IMR-90 (cell line): Measurements from ENCODE around the gene GALC. TPM values are rescaled to one million over a fixed set of nuclear protein-coding genes. Genes with fewer than 3 reads are reported as not detected.

ENCODE experiments used
- ATAC-seq: fragments of 200-7000 bp; cut with Tn5 transposase; 2 replicates; pipeline ENCODE4 v1.9.1; 2020; ENCODE audit warnings: low read depth, mild to moderate bottlenecking, moderate library complexity
- BruUV-seq: library from RNA; stranded (reverse); fragments of 400-500 nt; replicated peaks from 2 replicates; lab custom pipeline; 2021; lab: Mats Ljungman, UMichigan
- CTCF ChIA-PET: fragments of 300-600 bp; formaldehyde crosslinking; extraction: SDS; loops from one replicate; lab custom pipeline; 2021; ENCODE audit warnings: antibody characterized with exemption; lab: Yijun Ruan, JAX
- POLR2A ChIA-PET: fragments of 300-600 bp; sonication (Branson Sonifier 250); formaldehyde crosslinking; loops from one replicate; lab custom pipeline; 2022; ENCODE audit warnings: antibody characterized with exemption; ENCODE audit not compliant: unreplicated experiment; lab: Charles Lee
- DNase-seq: peaks from one replicate; pipeline ENCODE4 v3.0.0; 2013
- H2AFZ ChIP-seq: replicated peaks from 2 replicates; pipeline ENCODE3; 2013; ENCODE audit warnings: low read length, mild to moderate bottlenecking; ENCODE audit not compliant: poor library complexity
- H2AK5ac ChIP-seq: 2 replicates; pipeline ENCODE4 v1.6.1; 2013; ENCODE audit warnings: low read depth, low read length, inconsistent platforms
- H2AK9ac ChIP-seq: replicated peaks from 2 replicates; pipeline ENCODE3; 2013; ENCODE audit warnings: mild to moderate bottlenecking, low read depth, low read length, moderate library complexity; ENCODE audit not compliant: poor library complexity
- H2BK120ac ChIP-seq: 2 replicates; pipeline ENCODE4 v1.6.1; 2013; ENCODE audit warnings: low read depth, low read length, inconsistent platforms
- H2BK15ac ChIP-seq: 3 replicates; pipeline ENCODE4 v1.6.1; 2013; ENCODE audit warnings: low read depth, low read length, inconsistent platforms
- H2BK20ac ChIP-seq: 2 replicates; pipeline ENCODE4 v1.6.1; 2013; ENCODE audit warnings: low read depth, mild to moderate bottlenecking, inconsistent platforms, low read length, moderate library complexity
- H2BK5ac ChIP-seq: 2 replicates; pipeline ENCODE4 v1.6.1; 2013; ENCODE audit warnings: mild to moderate bottlenecking, low read depth, low read length, inconsistent platforms; ENCODE audit not compliant: poor library complexity, severe bottlenecking
- H3K14ac ChIP-seq: replicated peaks from 2 replicates; pipeline ENCODE4 v1.6.1; 2013; ENCODE audit warnings: low read depth, low read length, inconsistent platforms
- H3K18ac ChIP-seq: 2 replicates; pipeline ENCODE4 v1.6.1; 2013; ENCODE audit warnings: low read depth, low read length, control low read depth
- H3K23ac ChIP-seq: 2 replicates; pipeline ENCODE4 v1.6.1; 2013; ENCODE audit warnings: low read depth, low read length, inconsistent platforms
- H3K27ac ChIP-seq: 2 replicates; pipeline ENCODE4 v1.5.1; 2013; ENCODE audit warnings: mild to moderate bottlenecking, control low read depth, low read length; ENCODE audit not compliant: insufficient read depth
- H3K27me3 ChIP-seq: 2 replicates; pipeline ENCODE4 v1.6.1; 2013; ENCODE audit warnings: low read length; ENCODE audit not compliant: control insufficient read depth, insufficient read depth
- H3K36me3 ChIP-seq: 2 replicates; pipeline ENCODE4 v1.6.1; 2013; ENCODE audit warnings: low read length, mixed read lengths; ENCODE audit not compliant: control insufficient read depth, insufficient read depth
- H3K4ac ChIP-seq: 2 replicates; pipeline ENCODE4 v1.6.1; 2013; ENCODE audit warnings: low read depth, low read length, inconsistent platforms
- H3K4me1 ChIP-seq: 2 replicates; pipeline ENCODE4 v1.6.1; 2013; ENCODE audit warnings: low read length, mixed read lengths; ENCODE audit not compliant: control insufficient read depth, insufficient read depth
- H3K4me2 ChIP-seq: 2 replicates; pipeline ENCODE4 v1.6.1; 2013; ENCODE audit warnings: low read depth, mild to moderate bottlenecking, control low read depth, low read length, moderate library complexity
- H3K4me3 ChIP-seq: 2 replicates; pipeline ENCODE4 v1.5.1; 2013; ENCODE audit warnings: low read depth, mild to moderate bottlenecking, control low read depth, low read length, moderate library complexity; ENCODE audit not compliant: insufficient read depth
- H3K56ac ChIP-seq: 2 replicates; pipeline ENCODE4 v1.6.1; 2013; ENCODE audit warnings: low read length, inconsistent platforms; ENCODE audit not compliant: insufficient read depth; ENCODE audit errors: extremely low read depth
- H3K79me1 ChIP-seq, 2 experiments: 2 replicates each; pipeline ENCODE4 v1.6.1; 2013; ENCODE audit warnings: low read length in 2 of 2, inconsistent platforms in 1 of 2, low read depth in 1 of 2
- H3K9ac ChIP-seq: 2 replicates; pipeline ENCODE4 v1.6.1; 2013; ENCODE audit warnings: low read depth, low read length, control low read depth
- H3K9me1 ChIP-seq: 2 replicates; pipeline ENCODE4 v1.6.1; 2013; ENCODE audit warnings: low read length, inconsistent platforms; ENCODE audit not compliant: insufficient read depth
- H3K9me3 ChIP-seq: 2 replicates; pipeline ENCODE4 v1.6.1; 2013; ENCODE audit warnings: low read length; ENCODE audit not compliant: control insufficient read depth, insufficient read depth
- H4K20me1 ChIP-seq: 2 replicates; pipeline ENCODE4 v1.6.1; 2013; ENCODE audit warnings: low read length, inconsistent platforms; ENCODE audit not compliant: insufficient read depth
- H4K5ac ChIP-seq: 2 replicates; pipeline ENCODE4 v1.6.1; 2013; ENCODE audit warnings: mild to moderate bottlenecking, low read depth, low read length, control low read depth
- H4K8ac ChIP-seq, 2 experiments: 2 replicates each; pipeline ENCODE4 v1.6.1; 2013; ENCODE audit warnings: low read depth in 2 of 2, low read length in 2 of 2, control low read depth in 1 of 2, inconsistent platforms in 1 of 2
- H4K91ac ChIP-seq: 2 replicates; pipeline ENCODE4 v1.6.1; 2013; ENCODE audit warnings: low read depth, low read length, inconsistent platforms; ENCODE audit not compliant: insufficient read depth
- BHLHE40 ChIP-seq: fragments of 150-350 bp; IDR thresholded peaks from 2 replicates; pipeline ENCODE4 v1.6.1; 2016; ENCODE audit warnings: mild to moderate bottlenecking, low read depth, low read length
- CEBPB ChIP-seq: IDR thresholded peaks from 2 replicates; pipeline ENCODE4 v1.6.1; 2012; ENCODE audit warnings: low read depth, low read length, improper control_type of control experiment
- MAZ ChIP-seq: IDR thresholded peaks from 2 replicates; pipeline ENCODE4 v1.6.1; 2012; ENCODE audit warnings: low read depth, mild to moderate bottlenecking, low read length, improper control_type of control experiment, moderate library complexity, borderline replicate concordance
- MXI1 ChIP-seq: IDR thresholded peaks from 2 replicates; pipeline ENCODE4 v1.6.1; 2012; ENCODE audit warnings: low read depth, mild to moderate bottlenecking, low read length, moderate library complexity, borderline replicate concordance
- RCOR1 ChIP-seq: IDR thresholded peaks from 2 replicates; pipeline ENCODE4 v1.6.1; 2012; ENCODE audit warnings: mild to moderate bottlenecking, low read length, improper control_type of control experiment; ENCODE audit not compliant: insufficient replicate concordance
- RFX5 ChIP-seq: IDR thresholded peaks from 2 replicates; pipeline ENCODE4 v1.8.0; 2012; ENCODE audit warnings: low read depth, mild to moderate bottlenecking, low read length, moderate library complexity
- WGBS, 2 experiments: methylation state at CpG; one replicate each; pipeline versions ENCODE4 v1.1.5 to v1.1.7; 2013; ENCODE audit warnings: missing lambda C conversion rate in 2 of 2; ENCODE audit not compliant: insufficient read length in 1 of 2; ENCODE audit errors: extremely low coverage in 2 of 2; 5-methylcytosine and 5-hydroxymethylcytosine counted together
- dilution Hi-C: fragments of 300-500 bp; cut with HindIII; formaldehyde crosslinking; loops from one replicate; pipeline ENCODE4 v1.14.3; 2018; ENCODE audit warnings: low sequenced_read_pairs; ENCODE audit not compliant: unreplicated experiment
- in situ Hi-C: fragments of 300-500 bp; cut with MboI; formaldehyde crosslinking; loops from 3 replicates; pipeline ENCODE4 v1.14.3; 2019; ENCODE audit warnings: low sequenced_read_pairs, inconsistent platforms, mixed read lengths
- intact Hi-C: fragments of 100-400 bp; cut with micrococcal nuclease; formaldehyde crosslinking; loops from 2 replicates; pipeline ENCODE4 v1.10.0; 2022
- polyA plus RNA-seq, 3 experiments: library from polyadenylated mRNA; depleted of rRNA; stranded (reverse); fragments of >200 nt; gene quantifications; 2 replicates each; pipeline ENCODE4 v1.2.3, GENCODE V29; 2012; ENCODE audit warnings: low replicate concordance in 1 of 3
- total RNA-seq: library from RNA; depleted of rRNA; stranded (reverse); fragments of >200 nt; gene quantifications from 2 replicates; pipeline ENCODE4 v1.2.3, GENCODE V29; 2012
- TF ChIP-seq, protein P1 (sequence below): fragments of 150-350 bp; IDR thresholded peaks from 2 replicates; pipeline ENCODE4 v1.6.1; 2016; ENCODE audit warnings: low read depth, mild to moderate bottlenecking, low read length, moderate library complexity, borderline replicate concordance
- TF ChIP-seq, protein P2 (sequence below): conservative IDR thresholded peaks from 2 replicates; pipeline ENCODE4 v1.5.1; 2012; ENCODE audit warnings: mild to moderate bottlenecking, low read depth, low read length, improper control_type of control experiment

The GALC gene
- total and polyA plus RNA-seq, 2 of the 4 experiments (the other 2 are of a cell fraction), result 6.3 to 7.9 TPM

DNA sequence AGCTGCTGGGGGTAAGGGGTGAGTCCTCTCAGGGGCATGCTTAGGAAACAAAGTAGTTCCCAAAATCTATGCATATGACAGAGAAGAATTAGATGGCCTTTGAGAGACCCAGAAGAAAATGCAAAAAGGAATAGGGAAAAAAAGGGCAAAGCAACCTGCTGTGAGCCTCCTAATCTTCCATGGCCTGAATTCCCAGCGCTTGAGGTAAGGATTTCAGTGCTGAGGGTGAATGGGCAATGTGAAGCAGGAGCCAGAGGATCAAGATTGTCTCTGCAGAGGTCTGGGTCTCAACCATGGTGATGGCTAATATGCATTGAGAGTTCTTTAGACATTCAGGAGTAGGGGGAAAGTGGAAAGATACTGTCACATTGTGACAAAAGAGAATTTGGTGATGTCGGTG is 43.4 kb upstream of the GALC start:
- dilution Hi-C loops (no loop called here), intact Hi-C loops (no loop called here), in situ Hi-C loops (no loop called here)
- no peaks in the 10 kb centered on the region for H3K4me1 ChIP-seq
- H3K4me2 ChIP-seq, result no peak overlapping the region
- H2AK5ac ChIP-seq, result no peak overlapping the region
- no peak overlapping the region for H2BK20ac ChIP-seq
- H3K9ac ChIP-seq, result no peak overlapping the region
- BruUV-seq, result no TSS peak
- no peaks in the 10 kb centered on the region for H4K20me1 ChIP-seq
- no peaks in the 10 kb centered on the region for H3K9me1 ChIP-seq
- no peaks in the 10 kb centered on the region for H3K36me3 ChIP-seq
- no peaks in the 10 kb centered on the region for H3K27me3 ChIP-seq
- no peaks in the 10 kb centered on the region for H3K79me1 ChIP-seq
- no peak overlapping the region for H2BK15ac ChIP-seq
- H2BK120ac ChIP-seq, result no peak overlapping the region
- H3K4me3 ChIP-seq, result no peak overlapping the region
- CTCF ChIA-PET, result no interaction called here
- no peak overlapping the region for H3K27ac ChIP-seq
- 14% methylated on average over 1 of the region's 2 CpGs; no CpG with 5 or more reads in 1 of the 2 experiments for WGBS, 2 experiments
- H2BK5ac ChIP-seq, result no peak overlapping the region
- DNase-seq, result no peak
- no peak overlapping the region for H3K14ac ChIP-seq
- H4K91ac ChIP-seq, result no peak overlapping the region
- no peak overlapping the region for H3K23ac ChIP-seq
- no peaks in the 10 kb centered on the region for H3K9me3 ChIP-seq
- H2AK9ac ChIP-seq, result no peak overlapping the region
- no peak for ATAC-seq
- H3K56ac ChIP-seq, result no peak overlapping the region
- POLR2A ChIA-PET, result no interaction called here
- no peak overlapping the region for H2AFZ ChIP-seq
- H4K8ac ChIP-seq, result no peak overlapping the region
- H3K4ac ChIP-seq, result no peak overlapping the region
- no peak overlapping the region for H3K18ac ChIP-seq
- H4K5ac ChIP-seq, result no peak overlapping the region
- TF ChIP-seq MAZ (no peak), RFX5 (no peak), BHLHE40 (no peak), CEBPB (no peak), RCOR1 (no peak), MXI1 (no peak)
- TF ChIP-seq, protein P1, sequence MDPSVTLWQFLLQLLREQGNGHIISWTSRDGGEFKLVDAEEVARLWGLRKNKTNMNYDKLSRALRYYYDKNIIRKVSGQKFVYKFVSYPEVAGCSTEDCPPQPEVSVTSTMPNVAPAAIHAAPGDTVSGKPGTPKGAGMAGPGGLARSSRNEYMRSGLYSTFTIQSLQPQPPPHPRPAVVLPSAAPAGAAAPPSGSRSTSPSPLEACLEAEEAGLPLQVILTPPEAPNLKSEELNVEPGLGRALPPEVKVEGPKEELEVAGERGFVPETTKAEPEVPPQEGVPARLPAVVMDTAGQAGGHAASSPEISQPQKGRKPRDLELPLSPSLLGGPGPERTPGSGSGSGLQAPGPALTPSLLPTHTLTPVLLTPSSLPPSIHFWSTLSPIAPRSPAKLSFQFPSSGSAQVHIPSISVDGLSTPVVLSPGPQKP, result no peak
- TF ChIP-seq, protein P2, sequence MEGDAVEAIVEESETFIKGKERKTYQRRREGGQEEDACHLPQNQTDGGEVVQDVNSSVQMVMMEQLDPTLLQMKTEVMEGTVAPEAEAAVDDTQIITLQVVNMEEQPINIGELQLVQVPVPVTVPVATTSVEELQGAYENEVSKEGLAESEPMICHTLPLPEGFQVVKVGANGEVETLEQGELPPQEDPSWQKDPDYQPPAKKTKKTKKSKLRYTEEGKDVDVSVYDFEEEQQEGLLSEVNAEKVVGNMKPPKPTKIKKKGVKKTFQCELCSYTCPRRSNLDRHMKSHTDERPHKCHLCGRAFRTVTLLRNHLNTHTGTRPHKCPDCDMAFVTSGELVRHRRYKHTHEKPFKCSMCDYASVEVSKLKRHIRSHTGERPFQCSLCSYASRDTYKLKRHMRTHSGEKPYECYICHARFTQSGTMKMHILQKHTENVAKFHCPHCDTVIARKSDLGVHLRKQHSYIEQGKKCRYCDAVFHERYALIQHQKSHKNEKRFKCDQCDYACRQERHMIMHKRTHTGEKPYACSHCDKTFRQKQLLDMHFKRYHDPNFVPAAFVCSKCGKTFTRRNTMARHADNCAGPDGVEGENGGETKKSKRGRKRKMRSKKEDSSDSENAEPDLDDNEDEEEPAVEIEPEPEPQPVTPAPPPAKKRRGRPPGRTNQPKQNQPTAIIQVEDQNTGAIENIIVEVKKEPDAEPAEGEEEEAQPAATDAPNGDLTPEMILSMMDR, result no peak
